ENCODE data around the gene TNC.

TNC gene

GRCh38 chr9:115069302-115069701 lies 48.7 kb downstream of the TNC start:
- FAIRE-seq (no peak), DNase-seq (ENCODE audit: insufficient read length, low spot score) (no peak)
- TF ChIP-seq POLR2A (IDR thresholded peaks at IDR 0.05; ENCODE audit: low read depth, low read length) (no peak), POU2F2 (IDR thresholded peaks at IDR 0.05; ENCODE audit: low read depth, low read length) (no peak), POLR2AphosphoS5 (IDR thresholded peaks at IDR 0.05; ENCODE audit: low read depth, low read length) (no peak), SPI1 (IDR thresholded peaks at IDR 0.05; ENCODE audit: low read depth, low read length) (no peak), PAX5 (IDR thresholded peaks at IDR 0.05; ENCODE audit: insufficient read depth, low read length, severe bottlenecking) (no peak), TAF1 (IDR thresholded peaks at IDR 0.05; ENCODE audit: low read depth, low read length) (no peak)

DNA sequence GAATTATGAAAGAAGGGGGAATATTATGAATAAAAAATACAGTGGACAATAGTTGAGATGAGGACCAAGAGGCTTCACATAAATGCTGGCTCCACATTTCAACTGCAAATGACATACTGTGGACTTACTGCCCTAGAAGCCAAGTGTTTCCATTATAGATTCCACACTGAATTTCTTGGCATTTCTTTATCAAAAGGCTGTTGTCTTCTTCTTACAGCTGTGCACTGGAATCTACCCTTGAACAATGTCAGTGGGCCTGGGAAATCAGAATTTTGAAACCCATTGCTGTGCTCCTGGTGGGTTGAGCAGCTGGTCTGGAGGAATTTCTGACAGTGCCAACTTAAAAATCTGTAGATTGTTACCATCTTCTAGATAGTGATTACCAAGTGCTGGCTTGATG lies 49.9 kb downstream of the TNC start:
- no peak for DNase-seq (ENCODE audit: insufficient read length, low spot score)
- no peak for FAIRE-seq
- TF ChIP-seq POLR2A (IDR thresholded peaks at IDR 0.05; ENCODE audit: low read depth, low read length) (no peak), SPI1 (IDR thresholded peaks at IDR 0.05; ENCODE audit: low read depth, low read length) (no peak), PAX5 (IDR thresholded peaks at IDR 0.05; ENCODE audit: insufficient read depth, low read length, severe bottlenecking) (no peak), TAF1 (IDR thresholded peaks at IDR 0.05; ENCODE audit: low read depth, low read length) (no peak), POLR2AphosphoS5 (IDR thresholded peaks at IDR 0.05; ENCODE audit: low read depth, low read length) (no peak), POU2F2 (IDR thresholded peaks at IDR 0.05; ENCODE audit: low read depth, low read length) (no peak)

- TF ChIP-seq SPI1 (IDR thresholded peaks at IDR 0.05; ENCODE audit: low read depth, low read length) (no peak), TAF1 (IDR thresholded peaks at IDR 0.05; ENCODE audit: low read depth, low read length) (no peak), POU2F2 (IDR thresholded peaks at IDR 0.05; ENCODE audit: low read depth, low read length) (no peak), POLR2AphosphoS5 (IDR thresholded peaks at IDR 0.05; ENCODE audit: low read depth, low read length) (no peak), POLR2A (IDR thresholded peaks at IDR 0.05; ENCODE audit: low read depth, low read length) (no peak)
- no peak for DNase-seq (ENCODE audit: insufficient read length, low spot score)
- FAIRE-seq: no peak
Observed at GRCh38 chr9:115063058-115063845, 54.7 kb downstream of the TNC start.

DNA sequence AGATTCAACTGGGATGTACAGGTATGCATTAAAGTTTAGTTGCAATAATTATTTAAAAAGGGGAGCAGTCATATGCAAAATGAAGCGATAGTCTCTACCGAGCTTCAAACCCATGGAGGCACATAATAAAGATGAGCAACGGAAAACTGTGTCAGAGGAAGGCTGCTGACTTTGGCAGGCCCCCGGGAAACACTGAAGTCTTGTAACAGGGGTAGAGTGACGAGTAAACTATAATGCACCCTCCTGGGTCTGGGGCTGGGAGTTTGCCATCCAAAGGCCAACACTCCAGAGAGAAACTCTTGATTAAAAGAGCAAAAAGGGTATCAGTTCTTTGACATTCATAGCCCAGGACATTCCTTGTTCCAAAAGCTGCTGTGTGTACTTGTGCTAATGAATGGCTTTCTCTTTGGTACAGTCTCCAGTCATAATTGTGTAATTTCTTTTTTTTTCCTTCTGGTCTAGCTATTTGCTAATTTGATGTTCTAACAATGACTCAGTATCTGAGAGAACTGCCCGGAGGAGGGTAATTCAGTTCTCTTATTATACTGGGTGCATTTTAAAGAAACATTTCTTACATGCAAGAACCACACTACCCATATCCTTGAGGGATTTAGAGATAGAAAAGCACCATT lies 59.2 kb downstream of the TNC start:
- DNase-seq (ENCODE audit: insufficient read length, low spot score) (no peak), FAIRE-seq (no peak)
- TF ChIP-seq POLR2AphosphoS5 (IDR thresholded peaks at IDR 0.05; ENCODE audit: low read depth, low read length) (no peak), PAX5 (IDR thresholded peaks at IDR 0.05; ENCODE audit: insufficient read depth, low read length, severe bottlenecking) (no peak), POU2F2 (IDR thresholded peaks at IDR 0.05; ENCODE audit: low read depth, low read length) (no peak), TAF1 (IDR thresholded peaks at IDR 0.05; ENCODE audit: low read depth, low read length) (no peak), SPI1 (IDR thresholded peaks at IDR 0.05; ENCODE audit: low read depth, low read length) (no peak), POLR2A (IDR thresholded peaks at IDR 0.05; ENCODE audit: low read depth, low read length) (no peak)

DNA sequence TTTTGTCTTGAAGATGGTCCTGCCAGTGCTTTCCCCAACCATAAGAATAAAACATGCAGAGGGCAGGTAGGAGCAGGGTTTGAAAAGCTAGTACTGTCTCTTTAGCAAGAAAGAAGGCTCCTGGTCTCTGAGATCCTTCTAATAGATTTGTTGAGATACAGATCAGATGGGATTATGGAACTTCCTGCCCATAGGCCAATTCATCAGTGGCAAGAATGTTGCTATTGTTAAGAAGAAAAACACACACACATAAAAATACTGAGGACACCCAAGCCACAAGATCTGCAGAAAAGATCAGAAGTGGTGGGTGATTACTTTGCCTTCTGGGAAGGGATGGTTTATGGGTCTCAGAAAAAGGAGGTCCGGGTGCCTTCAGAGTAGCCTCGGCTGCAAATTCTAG lies 59.8 kb downstream of the TNC start:
- no peak for FAIRE-seq
- TF ChIP-seq PAX5 (IDR thresholded peaks at IDR 0.05; ENCODE audit: insufficient read depth, low read length, severe bottlenecking) (no peak), SPI1 (IDR thresholded peaks at IDR 0.05; ENCODE audit: low read depth, low read length) (no peak), POLR2AphosphoS5 (IDR thresholded peaks at IDR 0.05; ENCODE audit: low read depth, low read length) (no peak), POU2F2 (IDR thresholded peaks at IDR 0.05; ENCODE audit: low read depth, low read length) (no peak), TAF1 (IDR thresholded peaks at IDR 0.05; ENCODE audit: low read depth, low read length) (no peak), POLR2A (IDR thresholded peaks at IDR 0.05; ENCODE audit: low read depth, low read length) (no peak)
- no peak for DNase-seq (ENCODE audit: insufficient read length, low spot score)

DNA sequence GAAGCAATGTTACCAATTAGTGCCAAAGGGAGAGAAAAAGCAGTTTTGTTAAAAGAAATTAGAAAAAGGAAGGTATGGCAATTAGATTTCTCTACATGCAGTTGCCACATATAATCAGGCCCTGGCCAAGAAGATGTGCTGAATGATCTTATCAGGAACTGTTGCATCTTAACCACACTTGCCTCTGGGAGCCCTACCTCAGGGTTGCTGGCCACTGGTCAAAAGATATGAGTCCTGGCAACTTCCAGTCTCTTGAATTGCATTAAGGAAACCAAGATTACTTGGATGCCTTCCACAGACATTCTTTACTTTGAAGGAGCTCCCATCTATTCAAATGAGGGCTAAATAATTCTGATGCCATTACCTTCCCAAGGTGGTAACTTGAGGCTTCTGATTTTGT lies 60.4 kb downstream of the TNC start:
- DNase-seq (ENCODE audit: insufficient read length, low spot score) (no peak), FAIRE-seq (no peak)
- TF ChIP-seq POLR2A (IDR thresholded peaks at IDR 0.05; ENCODE audit: low read depth, low read length): no peak
- TF ChIP-seq TAF1 (IDR thresholded peaks at IDR 0.05; ENCODE audit: low read depth, low read length): no peak
- no peak for TF ChIP-seq SPI1 (IDR thresholded peaks at IDR 0.05; ENCODE audit: low read depth, low read length)
- no peak for TF ChIP-seq POU2F2 (IDR thresholded peaks at IDR 0.05; ENCODE audit: low read depth, low read length)
- TF ChIP-seq PAX5 (IDR thresholded peaks at IDR 0.05; ENCODE audit: insufficient read depth, low read length, severe bottlenecking): no peak
- TF ChIP-seq POLR2AphosphoS5 (IDR thresholded peaks at IDR 0.05; ENCODE audit: low read depth, low read length): no peak

DNA sequence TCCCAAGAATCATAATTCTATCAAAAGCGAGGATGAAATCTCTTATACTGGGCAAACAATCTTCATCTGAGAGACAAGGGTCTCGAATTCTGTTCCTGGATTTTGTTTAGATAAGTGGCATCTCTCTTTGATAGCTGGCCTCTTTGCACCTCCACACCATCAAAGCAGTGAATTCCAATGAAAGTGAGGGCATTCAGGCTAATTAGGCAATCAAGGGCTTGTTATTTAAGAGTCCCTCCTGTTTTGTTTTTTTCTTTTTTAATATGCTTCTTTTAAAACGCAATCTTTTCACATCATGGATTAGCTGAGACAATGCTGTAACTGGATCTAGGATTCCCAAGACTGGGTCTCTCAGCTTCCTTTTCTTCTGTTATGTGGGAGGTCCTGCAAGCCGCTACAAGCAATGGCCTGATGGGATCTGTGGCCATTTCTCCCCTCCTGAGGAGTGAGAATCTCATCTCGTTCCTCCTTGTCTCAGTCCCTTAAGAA lies 67.9 kb downstream of the TNC start:
- FAIRE-seq (no peak), DNase-seq (ENCODE audit: insufficient read length, low spot score) (no peak)
- TF ChIP-seq POU2F2 (IDR thresholded peaks at IDR 0.05; ENCODE audit: low read depth, low read length): no peak
- TF ChIP-seq POLR2AphosphoS5 (IDR thresholded peaks at IDR 0.05; ENCODE audit: low read depth, low read length): no peak
- TF ChIP-seq PAX5 (IDR thresholded peaks at IDR 0.05; ENCODE audit: insufficient read depth, low read length, severe bottlenecking): no peak
- TF ChIP-seq POLR2A (IDR thresholded peaks at IDR 0.05; ENCODE audit: low read depth, low read length): no peak
- no peak for TF ChIP-seq SPI1 (IDR thresholded peaks at IDR 0.05; ENCODE audit: low read depth, low read length)
- TF ChIP-seq TAF1 (IDR thresholded peaks at IDR 0.05; ENCODE audit: low read depth, low read length): no peak

- FAIRE-seq (no peak), DNase-seq (ENCODE audit: insufficient read length, low spot score) (no peak)
- TF ChIP-seq PAX5 (IDR thresholded peaks at IDR 0.05; ENCODE audit: insufficient read depth, low read length, severe bottlenecking): no peak
- TF ChIP-seq POLR2A (IDR thresholded peaks at IDR 0.05; ENCODE audit: low read depth, low read length): no peak
- no peak for TF ChIP-seq POLR2AphosphoS5 (IDR thresholded peaks at IDR 0.05; ENCODE audit: low read depth, low read length)
- TF ChIP-seq POU2F2 (IDR thresholded peaks at IDR 0.05; ENCODE audit: low read depth, low read length): no peak
- no peak for TF ChIP-seq TAF1 (IDR thresholded peaks at IDR 0.05; ENCODE audit: low read depth, low read length)
- no peak for TF ChIP-seq SPI1 (IDR thresholded peaks at IDR 0.05; ENCODE audit: low read depth, low read length)
Observed at GRCh38 chr9:115046824-115047223, 71.1 kb downstream of the TNC start.

GRCh38 chr9:115046199-115046598 lies 71.8 kb downstream of the TNC start:
- FAIRE-seq (no peak), DNase-seq (ENCODE audit: insufficient read length, low spot score) (no peak)
- TF ChIP-seq SPI1 (IDR thresholded peaks at IDR 0.05; ENCODE audit: low read depth, low read length) (no peak), POLR2AphosphoS5 (IDR thresholded peaks at IDR 0.05; ENCODE audit: low read depth, low read length) (no peak), PAX5 (IDR thresholded peaks at IDR 0.05; ENCODE audit: insufficient read depth, low read length, severe bottlenecking) (no peak), POU2F2 (IDR thresholded peaks at IDR 0.05; ENCODE audit: low read depth, low read length) (no peak), POLR2A (IDR thresholded peaks at IDR 0.05; ENCODE audit: low read depth, low read length) (no peak), TAF1 (IDR thresholded peaks at IDR 0.05; ENCODE audit: low read depth, low read length) (no peak)
